ENCODE measurements around the gene NCOA5.

The NCOA5 gene

GRCh38 chr20:46047821-46048220 is 41.9 kb downstream of the NCOA5 start:
- DNase-seq (ENCODE audit: insufficient read length, low spot score) (no peak), FAIRE-seq (no peak)

- FAIRE-seq, result no peak
- no peak for DNase-seq (ENCODE audit: insufficient read length, low spot score)
Observed at GRCh38 chr20:46046588-46047310, 43.0 kb downstream of the NCOA5 start.

- no peak for FAIRE-seq
Observed at GRCh38 chr20:46044896-46045295, 44.9 kb downstream of the NCOA5 start.

GRCh38 chr20:46043556-46043955 is 46.2 kb downstream of the NCOA5 start:
- DNase-seq (ENCODE audit: insufficient read length, low spot score), result no peak
- FAIRE-seq, result no peak

More at GRCh38 chr20:46044896-46045295, 44.9 kb downstream of the NCOA5 start:
- DNase-seq (ENCODE audit: insufficient read length, low spot score), result no peak

GRCh38 chr20:46040902-46041535 is 48.7 kb downstream of the NCOA5 start:
- DNase-seq (ENCODE audit: insufficient read length, low spot score) (no peak), FAIRE-seq (no peak)

GRCh38 chr20:46037036-46037435 is 52.7 kb downstream of the NCOA5 start:
- DNase-seq (ENCODE audit: insufficient read length, low spot score), result no peak
- no peak for FAIRE-seq

GRCh38 chr20:46036370-46036769 is 53.4 kb downstream of the NCOA5 start:
- no peak for FAIRE-seq
- DNase-seq (ENCODE audit: insufficient read length, low spot score), result no peak

- FAIRE-seq, result no peak
- no peak for DNase-seq (ENCODE audit: insufficient read length, low spot score)
Observed at GRCh38 chr20:46035713-46036112, 54.0 kb downstream of the NCOA5 start.

GRCh38 chr20:46035253-46035652 is 54.5 kb downstream of the NCOA5 start:
- FAIRE-seq, result no peak
- DNase-seq (ENCODE audit: insufficient read length, low spot score), result no peak

GRCh38 chr20:46034039-46034438 is 55.7 kb downstream of the NCOA5 start:
- FAIRE-seq (no peak), DNase-seq (ENCODE audit: insufficient read length, low spot score) (no peak)

- FAIRE-seq (no peak), DNase-seq (ENCODE audit: insufficient read length, low spot score) (no peak)
Observed at GRCh38 chr20:46031701-46032254, 58.0 kb downstream of the NCOA5 start.

GRCh38 chr20:46031014-46031569 is 58.7 kb downstream of the NCOA5 start:
- DNase-seq (ENCODE audit: insufficient read length, low spot score) (no peak), FAIRE-seq (no peak)

GRCh38 chr20:46030284-46031013 is 59.3 kb downstream of the NCOA5 start:
- no peak for FAIRE-seq
- no peak for DNase-seq (ENCODE audit: insufficient read length, low spot score)

GRCh38 chr20:46028772-46029371 is 60.9 kb downstream of the NCOA5 start, which contains the start of gene SLC12A5:
SLC12A5 (plus strand) TSS chr20:46029215; CDS start chr20:46029345, 130 bp downstream.
- DNase-seq (ENCODE audit: insufficient read length, low spot score) (no peak), FAIRE-seq (no peak)

GRCh38 chr20:46028110-46028509 is 61.7 kb downstream of the NCOA5 start:
- FAIRE-seq, result no peak
- DNase-seq (ENCODE audit: insufficient read length, low spot score), result no peak

GRCh38 chr20:46027245-46027853 is 62.4 kb downstream of the NCOA5 start:
- FAIRE-seq, result no peak

GRCh38 chr20:46025376-46025783 is 64.4 kb downstream of the NCOA5 start:
- FAIRE-seq (no peak), DNase-seq (ENCODE audit: insufficient read length, low spot score) (no peak)

More at GRCh38 chr20:46027245-46027853, 62.4 kb downstream of the NCOA5 start:
- no peak for DNase-seq (ENCODE audit: insufficient read length, low spot score)

GRCh38 chr20:46023999-46024398 is 65.8 kb downstream of the NCOA5 start:
- DNase-seq (ENCODE audit: insufficient read length, low spot score), result no peak
- no peak for FAIRE-seq

GRCh38 chr20:46023148-46023484 is 66.6 kb downstream of the NCOA5 start:
- FAIRE-seq, result no peak
- DNase-seq (ENCODE audit: insufficient read length, low spot score), result no peak

All from GM19239 (cell line).